C4-2B (cell line): Measurements from ENCODE around the gene CHD3.

Source experiments
- CTCF ChIP-seq: fragments of 450-650 bp; conservative IDR thresholded peaks from 2 replicates; pipeline ENCODE4 v1.5.1; 2017; ENCODE audit warnings: mild to moderate bottlenecking
- ZFX ChIP-seq: fragments of 450-650 bp; IDR thresholded peaks from 2 replicates; pipeline ENCODE4 v1.6.1; 2017

- TF ChIP-seq CTCF, result peak; percentile 51
- TF ChIP-seq ZFX, result no peak
These were observed 30.1 kb upstream of the CHD3 start for GRCh38 chr17:7858522-7858810.
